Measurements from ENCODE around the gene ITPR1.

ITPR1 gene

GRCh38 chr3:4497005-4497692, 4.0 kb downstream of the ITPR1 start:
- TF ChIP-seq, protein P1, sequence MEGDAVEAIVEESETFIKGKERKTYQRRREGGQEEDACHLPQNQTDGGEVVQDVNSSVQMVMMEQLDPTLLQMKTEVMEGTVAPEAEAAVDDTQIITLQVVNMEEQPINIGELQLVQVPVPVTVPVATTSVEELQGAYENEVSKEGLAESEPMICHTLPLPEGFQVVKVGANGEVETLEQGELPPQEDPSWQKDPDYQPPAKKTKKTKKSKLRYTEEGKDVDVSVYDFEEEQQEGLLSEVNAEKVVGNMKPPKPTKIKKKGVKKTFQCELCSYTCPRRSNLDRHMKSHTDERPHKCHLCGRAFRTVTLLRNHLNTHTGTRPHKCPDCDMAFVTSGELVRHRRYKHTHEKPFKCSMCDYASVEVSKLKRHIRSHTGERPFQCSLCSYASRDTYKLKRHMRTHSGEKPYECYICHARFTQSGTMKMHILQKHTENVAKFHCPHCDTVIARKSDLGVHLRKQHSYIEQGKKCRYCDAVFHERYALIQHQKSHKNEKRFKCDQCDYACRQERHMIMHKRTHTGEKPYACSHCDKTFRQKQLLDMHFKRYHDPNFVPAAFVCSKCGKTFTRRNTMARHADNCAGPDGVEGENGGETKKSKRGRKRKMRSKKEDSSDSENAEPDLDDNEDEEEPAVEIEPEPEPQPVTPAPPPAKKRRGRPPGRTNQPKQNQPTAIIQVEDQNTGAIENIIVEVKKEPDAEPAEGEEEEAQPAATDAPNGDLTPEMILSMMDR (IDR thresholded peaks at IDR 0.05; ENCODE audit: low read depth, low read length, missing control alignments): no peak
- H3K4me3 ChIP-seq (ENCODE audit: low read depth, low read length): no peak overlapping the region
- DNase-seq: no peak
- H3K27ac ChIP-seq: no peak overlapping the region
- H3K36me3 ChIP-seq (replicated peaks): no peaks in the 10 kb centered on the region
- peaks cover 1% of the 10 kb centered on the region for H3K27me3 ChIP-seq (replicated peaks)
- in situ Hi-C loops (cut with HindIII; ENCODE audit: low pct_ligation_motif_present, low sequenced_read_pairs): no loop called here

GRCh38 chr3:4497843-4498324, 4.7 kb downstream of the ITPR1 start:
- no peak overlapping the region for H3K27ac ChIP-seq
- in situ Hi-C loops (cut with HindIII; ENCODE audit: low pct_ligation_motif_present, low sequenced_read_pairs): no loop called here

GRCh38 chr3:4498446-4498845, 5.3 kb downstream of the ITPR1 start:
- Histone ChIP-seq H3K4me3 (ENCODE audit: low read depth, low read length) (no peak overlapping the region), H3K27ac (no peak overlapping the region), H3K27me3 (replicated peaks) (peaks cover 1% of the 10 kb centered on the region), H3K36me3 (replicated peaks) (no peaks in the 10 kb centered on the region)
- in situ Hi-C loops (cut with HindIII; ENCODE audit: low pct_ligation_motif_present, low sequenced_read_pairs): no loop called here
- no peak for DNase-seq
- TF ChIP-seq, protein P1 (IDR thresholded peaks at IDR 0.05; ENCODE audit: low read depth, low read length, missing control alignments): no peak

More at GRCh38 chr3:4497843-4498324, 4.7 kb downstream of the ITPR1 start:
- H3K27me3 ChIP-seq (replicated peaks): peaks cover 1% of the 10 kb centered on the region
- no peaks in the 10 kb centered on the region for H3K36me3 ChIP-seq (replicated peaks)
- TF ChIP-seq, protein P1 (IDR thresholded peaks at IDR 0.05; ENCODE audit: low read depth, low read length, missing control alignments): no peak
- no peak overlapping the region for H3K4me3 ChIP-seq (ENCODE audit: low read depth, low read length)
- no peak for DNase-seq

GRCh38 chr3:4501437-4501836, 8.3 kb downstream of the ITPR1 start:
- TF ChIP-seq, protein P1 (IDR thresholded peaks at IDR 0.05; ENCODE audit: low read depth, low read length, missing control alignments): no peak
- Histone ChIP-seq H3K27me3 (replicated peaks) (no peaks in the 10 kb centered on the region), H3K4me3 (ENCODE audit: low read depth, low read length) (no peak overlapping the region), H3K36me3 (replicated peaks) (no peaks in the 10 kb centered on the region), H3K27ac (no peak overlapping the region)
- DNase-seq: no peak
- in situ Hi-C loops (cut with HindIII; ENCODE audit: low pct_ligation_motif_present, low sequenced_read_pairs): no loop called here

DNA sequence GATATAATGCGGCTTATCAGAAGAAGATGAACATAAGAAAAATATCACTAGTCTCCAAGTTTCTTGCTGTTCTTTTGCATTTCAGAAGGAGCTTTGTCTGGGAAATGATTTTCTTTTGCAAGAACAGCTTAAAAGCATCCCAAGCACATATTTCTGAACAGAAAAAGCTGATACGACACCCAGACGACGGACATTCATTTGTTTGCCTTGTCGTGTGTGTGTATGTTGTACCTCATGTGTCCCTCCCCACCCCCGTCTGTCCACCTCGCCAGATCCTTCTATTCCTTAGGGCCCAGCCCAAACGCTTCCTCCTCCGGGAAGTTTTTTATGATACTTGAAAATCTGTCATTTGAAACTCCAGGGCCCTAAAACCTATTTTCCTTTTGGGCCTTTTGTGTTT, 8.8 kb downstream of the ITPR1 start:
- TF ChIP-seq, protein P1 (IDR thresholded peaks at IDR 0.05; ENCODE audit: low read depth, low read length, missing control alignments): no peak
- H3K27ac ChIP-seq: no peak overlapping the region
- DNase-seq: no peak
- H3K4me3 ChIP-seq (ENCODE audit: low read depth, low read length): no peak overlapping the region
- H3K36me3 ChIP-seq (replicated peaks): no peaks in the 10 kb centered on the region
- in situ Hi-C loops (cut with HindIII; ENCODE audit: low pct_ligation_motif_present, low sequenced_read_pairs): no loop called here
- no peaks in the 10 kb centered on the region for H3K27me3 ChIP-seq (replicated peaks)

- no peak for DNase-seq
- no peaks in the 10 kb centered on the region for H3K36me3 ChIP-seq (replicated peaks)
- in situ Hi-C loops (cut with HindIII; ENCODE audit: low pct_ligation_motif_present, low sequenced_read_pairs): no loop called here
- H3K27me3 ChIP-seq (replicated peaks): no peaks in the 10 kb centered on the region
- no peak overlapping the region for H3K27ac ChIP-seq
- H3K4me3 ChIP-seq (ENCODE audit: low read depth, low read length): no peak overlapping the region
- TF ChIP-seq, protein P1 (IDR thresholded peaks at IDR 0.05; ENCODE audit: low read depth, low read length, missing control alignments): no peak
These were observed 9.9 kb downstream of the ITPR1 start for GRCh38 chr3:4503050-4503449.
